HG02623 (cell line): Measurements from ENCODE around the gene AP5Z1.

Experiments used
- ATAC-seq: cut with Tn5 transposase; IDR thresholded peaks from one replicate; pipeline ENCODE4 v1.9.1; 2021; ENCODE audit warnings: moderate library complexity; ENCODE audit not compliant: unreplicated experiment

AP5Z1 gene

DNA sequence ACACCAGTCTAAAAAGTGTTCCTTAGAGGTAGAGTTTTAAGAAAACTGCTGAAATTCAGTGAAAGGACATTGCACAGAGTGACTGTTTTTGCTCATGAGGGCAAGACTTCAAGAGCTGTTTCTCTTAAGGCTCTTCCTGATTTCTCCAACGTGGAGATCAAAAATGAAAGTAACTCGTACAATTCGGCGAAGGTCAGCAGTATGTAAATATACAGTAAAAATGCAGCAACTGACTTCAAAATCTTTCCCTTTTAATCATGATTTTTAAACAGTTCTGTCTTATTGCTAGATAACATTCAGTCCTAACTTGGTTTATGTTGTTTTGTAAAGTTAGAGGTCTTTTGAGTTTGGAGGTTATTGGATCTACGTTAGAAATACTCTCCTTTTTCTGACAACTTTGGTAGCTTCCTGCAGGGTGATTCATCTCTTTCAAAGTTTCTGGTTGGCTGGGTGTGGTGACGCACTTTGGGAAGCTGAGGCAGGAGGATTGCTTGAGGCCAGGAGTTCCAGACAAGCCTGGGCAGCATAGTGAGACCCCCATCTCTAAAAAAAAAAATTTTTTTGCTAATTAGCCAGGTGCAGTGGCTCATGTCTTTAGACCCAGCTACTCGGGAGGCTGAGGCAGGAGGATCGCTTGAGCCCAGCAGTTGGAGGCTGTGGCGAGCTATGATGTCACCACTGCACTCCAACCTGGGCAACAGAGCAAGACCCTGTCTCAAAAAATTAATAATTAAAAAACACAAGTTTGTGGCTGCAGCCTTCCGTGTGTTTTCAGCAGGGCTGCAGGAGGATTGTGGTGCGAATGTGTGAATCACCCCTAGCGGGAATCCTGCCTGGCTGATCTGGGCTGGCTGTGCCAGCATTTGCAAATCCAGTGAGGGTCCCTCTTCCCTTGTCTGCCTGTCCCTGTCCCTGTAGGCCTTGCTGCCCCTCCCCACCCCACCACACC lies 29.2 kb upstream of the AP5Z1 start:
- ATAC-seq: no peak

- no peak for ATAC-seq
Measured at GRCh38 chr7:4747013-4747412, 28.4 kb upstream of the AP5Z1 start.

DNA sequence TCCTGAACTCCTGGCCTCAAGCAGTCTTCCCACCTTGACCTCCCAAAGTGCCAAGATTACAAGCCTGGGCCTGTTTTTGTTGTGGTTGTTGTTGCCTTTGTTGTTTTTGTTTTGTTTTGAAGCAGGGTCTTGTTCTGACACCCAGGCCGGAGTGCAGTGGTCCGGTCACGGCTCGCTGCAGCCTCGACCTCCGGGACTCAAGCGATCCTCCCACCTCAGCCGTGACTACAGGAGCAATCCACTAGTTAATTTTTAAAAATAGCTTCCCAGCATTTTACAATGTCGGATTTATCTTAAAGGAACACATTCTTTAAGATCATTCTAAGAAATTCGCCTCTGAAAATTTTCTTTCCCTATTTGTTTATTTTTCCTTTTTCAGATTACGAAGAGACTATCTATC lies 27.7 kb upstream of the AP5Z1 start:
- ATAC-seq: no peak

GRCh38 chr7:4748231-4748681 lies 27.2 kb upstream of the AP5Z1 start:
- ATAC-seq: no peak

- ATAC-seq: no peak
Measured at GRCh38 chr7:4749363-4749762, 26.1 kb upstream of the AP5Z1 start.

DNA sequence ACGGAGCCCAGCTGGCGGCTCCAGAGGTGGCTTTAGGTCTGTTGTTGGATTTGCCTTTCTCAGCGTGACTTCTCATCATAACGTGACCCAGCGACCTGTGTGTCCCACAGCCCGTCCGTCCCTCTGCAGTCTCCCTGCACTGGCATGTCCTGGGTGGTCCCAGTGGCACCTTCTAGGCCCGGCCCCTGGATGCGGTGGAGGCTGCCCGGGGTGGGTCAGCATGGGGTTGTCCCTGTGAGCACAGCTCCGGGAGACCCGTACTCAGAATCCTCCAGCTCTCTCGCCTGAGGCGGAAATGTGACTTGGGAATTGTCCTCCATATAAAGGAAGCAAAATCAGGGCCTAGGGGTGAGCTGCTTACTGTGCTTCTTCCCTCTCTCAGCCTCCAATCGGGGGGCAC lies 25.6 kb upstream of the AP5Z1 start:
- no peak for ATAC-seq

DNA sequence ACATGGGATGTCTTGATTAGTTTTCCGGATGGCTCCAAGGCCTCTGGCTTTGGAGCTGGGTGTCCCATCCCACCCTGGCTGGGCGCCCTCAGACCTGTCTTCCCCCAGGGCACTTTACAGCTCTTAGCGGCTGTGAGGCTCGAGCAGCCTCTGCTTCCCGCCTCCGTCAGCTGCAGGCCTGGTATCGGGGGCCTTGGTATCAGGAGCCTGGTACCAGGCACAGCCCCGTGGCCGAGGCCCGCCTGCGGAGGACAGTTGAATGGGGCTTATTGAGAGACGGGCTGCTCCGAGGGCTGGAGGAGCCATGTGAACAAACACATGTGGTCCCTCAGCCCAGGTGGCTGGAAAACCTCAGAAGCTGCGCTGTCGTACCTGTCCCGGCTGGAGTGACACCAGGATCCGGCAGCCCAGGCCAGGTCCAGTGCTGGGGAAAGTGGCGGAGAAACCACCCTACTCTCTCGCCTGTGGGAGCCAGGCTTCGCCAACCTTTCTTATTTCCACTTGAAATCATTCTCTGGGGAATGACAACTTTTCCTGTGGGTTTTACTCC lies 23.9 kb upstream of the AP5Z1 start:
- no peak for ATAC-seq

GRCh38 chr7:4753598-4754432 lies 21.6 kb upstream of the AP5Z1 start:
- peak; percentile 83 for ATAC-seq

GRCh38 chr7:4754433-4755010 lies 20.9 kb upstream of the AP5Z1 start:
- ATAC-seq: no peak

DNA sequence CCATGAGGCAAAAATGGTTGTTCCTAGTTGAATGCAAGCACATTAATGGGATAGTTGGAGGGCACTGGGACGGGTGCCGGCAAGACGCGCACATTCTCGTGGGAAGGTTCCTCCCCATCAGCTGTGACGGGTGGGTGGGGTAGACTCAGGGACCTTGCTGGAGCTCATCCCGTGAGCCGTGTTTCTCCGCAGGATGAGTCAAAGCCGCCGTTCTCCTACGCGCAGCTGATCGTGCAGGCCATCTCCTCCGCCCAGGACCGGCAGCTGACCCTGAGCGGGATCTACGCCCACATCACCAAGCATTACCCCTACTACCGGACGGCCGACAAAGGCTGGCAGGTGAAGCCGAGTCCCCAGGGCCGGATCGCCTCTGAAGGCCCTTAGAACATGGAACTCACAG lies 20.4 kb upstream of the AP5Z1 start:
- ATAC-seq: no peak

GRCh38 chr7:4758111-4758510 lies 17.3 kb upstream of the AP5Z1 start:
- ATAC-seq: no peak

GRCh38 chr7:4758791-4759190 lies 16.6 kb upstream of the AP5Z1 start:
- ATAC-seq: no peak

- no peak for ATAC-seq
Measured at GRCh38 chr7:4759211-4759610, 16.2 kb upstream of the AP5Z1 start.

- ATAC-seq: no peak
Measured at GRCh38 chr7:4760952-4761351, 14.5 kb upstream of the AP5Z1 start.

DNA sequence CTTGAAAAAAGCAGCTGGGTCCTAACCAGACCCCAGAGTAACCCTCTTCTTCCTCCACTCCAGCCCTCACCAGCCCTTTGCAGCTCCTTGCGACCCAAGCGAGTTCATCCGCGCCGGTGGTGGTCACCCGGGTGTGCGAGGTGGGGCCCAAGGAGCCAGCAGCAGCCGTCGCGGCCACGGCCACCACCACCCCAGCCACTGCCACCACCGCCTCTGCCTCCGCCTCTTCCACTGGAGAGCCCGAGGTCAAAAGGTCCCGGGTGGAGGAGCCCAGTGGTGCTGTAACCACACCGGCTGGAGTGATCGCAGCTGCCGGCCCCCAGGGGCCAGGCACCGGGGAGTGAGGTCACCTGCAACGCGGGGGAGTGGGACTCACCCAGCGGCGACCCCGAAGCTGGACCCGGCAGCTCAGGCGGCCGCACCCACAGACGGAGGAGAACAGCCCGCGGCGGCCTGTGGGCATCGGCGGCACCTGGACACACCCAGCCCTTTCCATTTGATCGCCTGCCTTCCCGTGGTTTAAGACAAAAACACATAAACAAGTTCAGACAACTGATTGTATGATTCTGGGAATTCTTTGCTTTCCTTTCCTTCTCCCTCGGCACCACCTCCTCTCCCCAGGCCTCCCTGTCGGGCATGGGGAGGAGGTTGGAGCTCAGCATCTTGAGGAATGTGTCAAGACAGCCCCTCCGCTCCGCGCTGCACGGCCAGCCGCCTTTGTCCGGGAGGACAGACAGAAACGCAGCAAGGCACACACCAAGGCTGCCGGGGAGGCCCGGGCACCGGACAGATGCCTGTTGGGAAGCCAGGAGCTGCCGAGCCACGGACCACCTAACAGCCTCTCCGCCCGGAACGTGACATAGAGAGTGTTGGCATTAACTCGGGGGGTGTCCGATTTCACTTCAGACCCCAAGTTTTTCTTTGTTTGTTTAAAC lies 13.0 kb upstream of the AP5Z1 start:
- no peak for ATAC-seq

GRCh38 chr7:4763091-4763793 lies 12.2 kb upstream of the AP5Z1 start:
- no peak for ATAC-seq

GRCh38 chr7:4763794-4764185 lies 11.6 kb upstream of the AP5Z1 start:
- ATAC-seq: no peak

- ATAC-seq: no peak
Measured at GRCh38 chr7:4764402-4765007, 10.9 kb upstream of the AP5Z1 start.
